Fibroblast of skin of scalp (primary cell): ENCODE data around the gene PARD3B.

Experiments used
- DNase-seq: peaks from one replicate; pipeline ENCODE4 v3.0.0-alpha.2; 2013

PARD3B gene

GRCh38 chr2:204713211-204713610 lies 167.9 kb downstream of the PARD3B start:
- no peak for DNase-seq

GRCh38 chr2:204715361-204715760 lies 170.1 kb downstream of the PARD3B start:
- DNase-seq: no peak

- DNase-seq: no peak
Observed at GRCh38 chr2:204717591-204717990, 172.3 kb downstream of the PARD3B start.

GRCh38 chr2:204718607-204719006 lies 173.3 kb downstream of the PARD3B start:
- no peak for DNase-seq

DNA sequence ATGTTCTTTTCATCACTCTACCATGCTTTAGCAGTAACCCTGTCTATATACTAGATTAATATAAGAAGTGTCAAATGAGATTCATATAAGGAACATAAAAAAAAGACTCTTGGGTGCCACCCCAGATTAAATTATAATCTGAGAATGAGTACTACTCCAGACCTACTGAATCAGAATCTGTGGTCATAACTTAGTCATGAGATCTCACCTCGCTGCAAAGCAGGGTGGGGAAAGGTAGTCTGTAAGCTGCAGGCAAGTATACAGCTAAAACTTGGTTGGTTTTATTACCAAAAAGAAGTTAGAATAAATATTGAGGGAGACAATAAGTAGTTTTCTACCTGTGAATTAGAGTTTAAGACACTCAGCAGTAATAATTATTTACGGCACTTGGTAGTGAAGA lies 175.6 kb downstream of the PARD3B start:
- no peak for DNase-seq

GRCh38 chr2:204722207-204722606 lies 176.9 kb downstream of the PARD3B start:
- peak; percentile 20 for DNase-seq

GRCh38 chr2:204722691-204723090 lies 177.4 kb downstream of the PARD3B start:
- DNase-seq: no peak

- no peak for DNase-seq
Observed at GRCh38 chr2:204725693-204726360, 180.6 kb downstream of the PARD3B start.

DNA sequence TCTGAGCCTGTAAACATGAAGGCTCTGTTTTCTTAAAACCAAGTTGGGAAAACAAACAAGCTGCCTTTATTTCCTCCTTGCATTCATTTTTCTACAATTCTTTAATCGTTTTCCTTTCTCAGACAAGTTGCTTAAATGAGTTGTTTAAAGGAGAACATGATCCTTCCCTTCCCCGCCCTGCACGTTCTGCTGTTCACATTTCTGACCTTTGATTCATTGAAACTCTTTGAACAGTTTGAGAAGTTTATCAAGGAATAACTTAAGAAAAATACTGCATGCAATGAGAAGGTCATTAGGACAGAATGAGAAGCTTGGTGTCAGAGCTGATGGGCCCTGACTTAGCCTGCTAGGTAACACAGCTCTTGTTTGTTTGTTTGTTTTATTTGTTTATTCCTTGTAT lies 181.6 kb downstream of the PARD3B start:
- DNase-seq: no peak

GRCh38 chr2:204727368-204727767 lies 182.1 kb downstream of the PARD3B start:
- no peak for DNase-seq

DNA sequence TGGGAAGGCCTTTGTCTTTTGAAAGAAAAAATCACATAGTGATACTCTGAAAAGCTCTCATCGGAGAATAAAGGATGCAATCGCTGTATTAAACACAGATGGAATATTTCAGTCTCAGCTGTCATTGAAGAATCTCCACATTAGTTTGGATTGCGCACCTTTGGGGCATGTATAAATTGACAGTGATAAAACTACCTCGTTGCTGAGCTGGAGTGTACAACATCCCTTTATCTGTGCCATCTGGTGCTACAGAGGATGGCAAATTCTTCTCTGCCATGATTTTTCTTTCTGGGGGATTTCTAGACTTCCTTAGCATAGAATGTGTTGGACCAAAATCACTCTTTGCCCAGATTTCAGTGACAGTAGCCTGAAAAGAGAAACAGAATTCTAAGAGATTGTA lies 185.3 kb downstream of the PARD3B start:
- DNase-seq: no peak

DNA sequence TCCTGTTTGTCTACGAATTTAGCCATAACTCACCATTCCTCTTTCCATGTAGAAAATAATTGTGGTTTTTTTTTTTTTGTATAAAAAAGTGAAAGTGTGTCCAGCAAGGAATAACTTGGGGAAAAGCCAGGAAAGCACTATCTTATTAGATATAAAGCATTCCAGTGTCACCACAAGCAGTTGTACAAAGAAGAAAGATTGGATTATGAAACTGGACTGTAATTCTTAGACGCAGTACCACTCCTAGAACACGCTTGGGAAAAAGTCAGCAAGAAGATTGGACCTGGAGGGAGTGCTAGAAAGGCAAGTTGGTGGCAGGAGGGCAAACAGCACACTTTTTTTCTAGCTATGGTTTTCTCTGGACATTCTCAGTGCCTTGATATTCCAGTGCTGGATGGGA lies 186.7 kb downstream of the PARD3B start:
- peak; percentile 70 for DNase-seq

DNA sequence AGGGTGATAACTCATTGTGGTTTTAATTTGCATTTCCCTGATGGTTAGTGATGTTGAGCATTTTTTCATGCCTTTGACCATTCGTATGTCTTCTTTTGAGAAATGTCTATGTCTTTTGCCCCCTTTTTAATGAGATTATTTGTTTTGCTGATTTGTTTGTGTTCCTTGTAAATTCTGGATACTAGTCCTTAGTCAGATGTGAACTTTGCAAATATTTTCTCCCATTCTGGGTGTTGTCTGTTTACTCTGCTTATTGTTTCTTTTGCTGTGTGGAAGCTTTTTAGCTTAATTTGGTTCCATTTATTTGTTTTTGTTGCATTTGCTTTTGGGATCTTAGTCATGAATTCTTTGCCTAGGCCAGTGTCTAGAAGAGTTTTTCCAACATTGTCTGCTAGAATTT lies 192.0 kb downstream of the PARD3B start:
- DNase-seq: no peak

DNA sequence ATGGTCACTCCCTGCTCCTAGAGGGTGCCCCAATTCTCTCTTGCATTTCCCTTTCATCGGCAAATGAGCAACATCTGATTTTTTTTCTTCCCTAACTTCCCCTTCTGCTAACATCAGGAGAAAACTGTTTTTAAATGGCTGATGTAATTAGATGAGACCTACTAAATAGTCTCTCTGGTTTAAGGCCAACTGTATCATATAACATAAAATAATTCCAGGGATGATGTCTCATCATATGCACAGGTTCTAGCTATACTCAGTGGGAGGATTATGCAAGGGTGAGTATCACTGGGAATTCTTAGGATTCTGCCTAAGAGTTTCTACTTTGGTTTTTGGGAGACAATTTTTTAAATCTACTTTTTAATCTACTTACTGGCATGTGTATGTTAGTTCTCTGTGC lies 193.4 kb downstream of the PARD3B start:
- DNase-seq: peak; percentile 63

GRCh38 chr2:204743393-204743960 lies 198.2 kb downstream of the PARD3B start:
- DNase-seq: no peak

DNA sequence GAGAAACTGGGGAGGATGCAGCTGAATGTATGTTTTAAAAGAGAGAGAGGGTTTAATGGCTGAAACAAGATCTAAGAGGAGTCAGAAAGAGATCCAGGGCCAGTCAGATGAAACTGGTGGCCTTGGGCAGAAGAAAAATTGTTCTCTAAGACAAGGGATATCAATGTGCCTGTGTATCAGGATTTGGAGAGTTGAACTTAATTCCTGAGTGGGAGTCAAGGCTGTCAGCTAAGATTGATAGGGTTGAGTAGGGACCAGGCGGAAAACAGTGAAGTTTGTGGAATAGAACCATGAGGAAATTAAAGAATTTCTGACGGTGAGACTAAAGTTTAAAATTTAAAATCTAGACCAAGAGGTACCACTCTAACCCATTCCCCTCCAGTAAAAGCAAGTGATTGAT lies 199.2 kb downstream of the PARD3B start:
- no peak for DNase-seq

DNA sequence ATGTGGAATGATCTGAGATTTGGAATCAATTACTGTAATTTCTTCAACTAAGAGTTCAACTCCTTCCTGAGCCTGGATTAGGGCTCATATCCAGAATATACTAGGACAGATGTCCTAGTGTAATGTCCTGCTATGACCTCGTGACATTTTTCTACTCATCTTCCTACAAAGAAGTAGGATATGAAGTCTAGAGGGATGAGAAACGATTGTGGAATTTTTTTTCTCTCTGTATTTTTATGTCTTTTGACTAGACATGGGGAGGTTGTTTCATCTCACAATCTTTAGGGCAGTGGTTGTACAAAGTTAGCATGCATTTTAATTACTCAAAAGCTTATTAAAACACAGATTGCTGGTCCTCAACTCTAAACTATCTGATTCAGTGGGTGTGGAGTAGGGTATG lies 203.0 kb downstream of the PARD3B start:
- DNase-seq: peak; percentile 20

DNA sequence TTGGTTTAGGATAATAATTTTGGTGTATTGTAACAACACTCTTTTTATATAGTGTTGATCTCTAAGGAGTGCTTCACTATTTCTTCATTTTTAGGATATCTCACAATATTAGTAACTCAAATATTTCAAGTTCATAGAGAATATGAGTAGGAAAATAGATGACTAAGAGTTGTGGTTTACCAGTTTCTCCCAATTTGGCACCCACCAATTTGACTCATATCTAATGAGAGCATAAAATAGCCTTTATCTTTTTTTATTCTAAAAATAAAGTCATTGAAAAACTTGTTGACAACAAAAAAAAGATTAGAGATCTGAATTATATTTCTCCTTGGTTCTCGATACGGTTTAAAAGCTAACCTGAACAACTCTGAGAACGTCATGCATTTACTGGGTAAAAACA lies 204.0 kb downstream of the PARD3B start:
- DNase-seq: peak; percentile 87

- DNase-seq: no peak
Observed at GRCh38 chr2:204750389-204750788, 205.1 kb downstream of the PARD3B start.

GRCh38 chr2:204751472-204751871 lies 206.2 kb downstream of the PARD3B start:
- no peak for DNase-seq

DNA sequence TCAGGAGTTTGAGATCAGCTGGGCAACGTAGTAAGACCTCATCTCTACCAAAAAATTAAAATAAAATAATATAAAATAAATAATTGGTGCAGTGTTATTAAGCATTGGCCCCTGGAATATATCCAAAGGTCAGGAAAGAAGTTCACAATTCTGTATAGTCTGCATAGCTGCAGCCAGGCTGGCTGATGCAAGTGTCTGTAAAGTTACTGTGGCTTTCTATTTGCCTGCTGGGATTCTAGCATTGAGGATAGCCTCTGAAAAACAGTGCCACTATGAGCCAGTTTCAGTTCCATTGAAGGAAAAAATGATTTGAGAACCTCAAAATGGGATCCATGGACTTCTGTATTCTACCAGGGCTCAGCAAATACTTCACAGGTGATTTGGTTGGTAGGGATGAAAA lies 208.6 kb downstream of the PARD3B start:
- DNase-seq: peak; percentile 87

DNA sequence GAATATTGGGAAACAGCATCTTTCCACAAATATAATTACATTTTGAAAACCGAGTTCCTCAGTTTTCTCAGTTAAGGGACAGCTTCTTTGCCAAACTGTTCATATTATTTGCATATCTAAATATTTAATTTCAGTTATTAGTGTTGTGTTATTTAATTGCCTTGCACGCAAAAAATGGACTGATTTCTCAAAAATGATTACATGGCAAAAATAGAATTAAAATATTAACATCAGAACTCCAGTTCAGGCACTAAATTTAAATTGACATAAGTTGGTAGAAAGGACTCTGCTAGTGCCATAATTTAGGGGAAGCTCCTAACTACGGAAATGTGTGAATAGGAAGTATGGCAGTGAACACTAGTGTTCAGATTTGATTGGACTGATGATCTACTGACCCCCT lies 209.6 kb downstream of the PARD3B start:
- DNase-seq: no peak

DNA sequence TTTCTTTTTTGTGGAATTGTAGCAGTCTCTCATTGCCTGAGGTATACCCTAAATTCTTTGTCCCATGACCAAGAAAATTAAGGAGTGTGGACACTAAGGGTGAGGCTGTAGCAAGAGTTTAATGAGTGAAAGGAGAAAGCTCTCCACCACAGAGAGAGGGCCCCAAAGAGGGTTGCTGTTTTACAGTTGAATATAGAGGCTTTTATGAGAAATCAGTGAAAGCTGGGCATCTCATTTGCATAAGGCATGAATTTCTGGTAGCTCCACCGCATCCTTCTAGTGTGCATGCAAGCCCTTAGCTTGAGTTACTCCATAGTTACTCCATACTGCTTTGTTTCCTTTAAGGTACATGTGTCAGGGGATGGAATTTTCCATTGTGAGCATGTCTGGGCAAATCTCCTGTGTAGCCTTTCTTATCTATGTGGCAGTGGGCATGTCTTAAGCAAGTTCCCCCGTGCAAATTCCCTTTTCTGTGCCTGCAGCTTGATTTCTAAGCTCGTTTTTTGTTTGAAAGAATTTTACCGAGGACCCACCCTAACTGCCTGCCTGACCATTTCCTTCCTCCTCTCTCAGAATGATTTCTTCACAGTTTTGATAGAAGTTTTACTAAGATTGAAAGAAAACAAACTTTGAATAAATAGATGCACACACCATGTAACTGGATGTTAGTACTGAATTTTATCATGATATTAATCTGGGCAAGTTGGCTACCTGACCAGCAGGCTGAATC lies 218.9 kb downstream of the PARD3B start:
- DNase-seq: no peak

DNA sequence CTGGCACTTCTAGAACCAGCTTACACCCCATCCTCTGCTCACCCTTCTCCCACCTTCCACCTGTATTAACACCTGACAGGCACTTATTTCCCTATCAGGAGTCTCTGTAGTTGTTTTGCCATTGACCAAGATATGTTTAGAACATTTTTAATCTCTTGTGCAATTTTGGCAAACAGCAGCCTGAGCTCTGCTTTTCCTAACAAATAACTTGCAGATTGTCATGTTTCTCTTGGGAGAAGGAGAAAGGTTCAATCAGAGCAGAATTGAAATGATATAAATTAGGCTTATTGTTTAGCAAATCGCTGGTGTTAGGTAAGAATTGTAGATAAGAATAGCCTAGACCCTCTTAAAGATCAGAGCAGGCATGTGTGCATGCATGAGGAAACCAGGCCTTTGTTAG lies 225.5 kb downstream of the PARD3B start:
- DNase-seq: no peak
